8988T (cell line): ENCODE results near the gene PSTPIP1.

Experiments used
- DNase-seq: peaks from one replicate; pipeline ENCODE4 v3.0.0; 2011

Gene PSTPIP1

DNA sequence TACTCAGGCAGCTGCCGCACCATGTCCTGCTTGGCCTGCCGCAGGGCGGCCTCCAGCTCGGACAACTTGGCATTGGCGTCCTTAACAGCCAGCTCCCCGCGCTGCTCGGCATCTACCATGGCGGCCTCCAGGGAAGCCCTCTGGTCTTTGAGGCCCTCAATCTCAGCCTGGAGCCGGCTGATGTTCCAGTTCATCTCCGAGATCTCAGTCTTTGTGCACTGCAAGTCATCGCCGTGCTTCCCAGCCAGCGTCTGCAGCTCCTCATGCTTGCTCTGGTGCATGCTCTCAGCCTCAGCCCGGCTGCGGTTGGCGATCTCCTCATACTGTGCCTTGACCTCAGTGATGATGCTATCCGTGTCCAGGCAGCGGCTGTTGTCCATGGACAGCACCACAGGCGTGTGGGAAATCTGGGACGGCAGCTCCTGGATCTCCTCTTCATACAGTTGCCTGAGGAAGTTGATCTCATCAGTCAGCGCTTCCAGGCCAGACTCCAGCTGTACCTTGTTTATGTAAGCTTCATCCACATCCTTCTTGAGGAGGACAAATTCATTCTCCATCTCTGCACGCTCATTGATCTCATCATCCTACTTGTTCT, 15.5 kb upstream of the PSTPIP1 start:
- no peak for DNase-seq

DNA sequence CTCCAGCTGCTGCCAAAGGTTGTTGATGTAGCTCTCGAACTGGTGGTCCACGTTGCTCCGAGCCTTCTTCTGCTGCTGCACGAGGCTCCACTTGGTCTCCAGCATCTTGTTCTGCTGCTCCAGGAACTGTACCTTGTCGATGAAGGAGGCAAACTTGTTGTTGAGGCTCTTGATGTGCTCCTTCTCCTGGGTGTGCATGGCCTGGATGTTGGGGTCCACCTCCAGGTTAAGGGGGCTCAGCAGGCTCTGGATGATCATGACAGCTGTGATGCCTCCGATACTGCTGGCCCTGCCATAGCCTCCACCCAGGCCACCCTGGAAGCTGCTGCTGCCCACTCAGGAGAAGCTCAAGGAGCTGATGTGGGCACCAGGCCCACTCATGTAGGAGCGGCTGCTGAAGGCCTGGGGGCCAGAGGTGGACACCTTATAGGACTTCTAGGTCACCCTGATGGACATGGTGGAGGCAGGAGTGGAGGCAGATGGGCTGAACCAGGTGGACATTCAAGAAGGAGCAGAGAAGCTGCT, 14.9 kb upstream of the PSTPIP1 start:
- no peak for DNase-seq

DNA sequence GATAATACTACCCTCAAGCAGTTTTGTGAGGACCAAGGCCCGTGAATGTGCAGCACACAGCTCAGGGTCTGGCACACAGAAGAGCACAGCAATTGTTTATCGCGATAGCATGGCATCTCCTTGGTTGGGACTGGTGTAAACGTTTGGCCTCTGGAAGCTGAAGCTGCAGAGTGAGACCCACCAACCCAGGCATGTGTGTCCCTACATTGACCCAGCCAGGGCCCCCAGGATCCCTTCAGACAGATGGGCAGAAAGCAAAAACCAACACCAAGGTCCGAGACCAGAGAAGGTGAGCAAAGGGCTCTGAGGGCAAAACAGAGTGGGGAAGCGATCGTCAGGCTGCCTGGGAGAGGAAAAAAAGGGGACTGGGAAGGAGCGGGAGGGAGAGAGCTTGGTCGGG, 12.6 kb upstream of the PSTPIP1 start:
- no peak for DNase-seq

DNA sequence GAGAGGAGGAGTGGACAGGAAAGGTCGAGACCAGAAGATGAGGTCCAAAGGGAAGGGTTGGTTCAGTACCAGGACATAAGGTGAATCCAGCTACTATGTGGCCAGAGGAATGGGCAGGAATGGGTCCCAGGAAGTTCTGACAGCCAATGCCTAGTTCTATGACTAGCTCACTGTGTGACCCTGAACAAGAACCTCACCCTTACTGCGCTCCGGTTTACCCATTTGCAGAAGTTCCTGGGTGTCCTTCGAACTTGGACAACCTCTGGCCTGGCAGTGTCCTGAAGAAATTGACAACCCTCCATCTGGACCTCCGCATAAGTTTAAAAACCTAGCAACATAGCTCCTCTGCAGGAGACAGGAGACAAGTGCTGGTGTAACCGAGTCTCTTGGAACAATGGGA, 12.2 kb upstream of the PSTPIP1 start:
- DNase-seq: no peak

DNA sequence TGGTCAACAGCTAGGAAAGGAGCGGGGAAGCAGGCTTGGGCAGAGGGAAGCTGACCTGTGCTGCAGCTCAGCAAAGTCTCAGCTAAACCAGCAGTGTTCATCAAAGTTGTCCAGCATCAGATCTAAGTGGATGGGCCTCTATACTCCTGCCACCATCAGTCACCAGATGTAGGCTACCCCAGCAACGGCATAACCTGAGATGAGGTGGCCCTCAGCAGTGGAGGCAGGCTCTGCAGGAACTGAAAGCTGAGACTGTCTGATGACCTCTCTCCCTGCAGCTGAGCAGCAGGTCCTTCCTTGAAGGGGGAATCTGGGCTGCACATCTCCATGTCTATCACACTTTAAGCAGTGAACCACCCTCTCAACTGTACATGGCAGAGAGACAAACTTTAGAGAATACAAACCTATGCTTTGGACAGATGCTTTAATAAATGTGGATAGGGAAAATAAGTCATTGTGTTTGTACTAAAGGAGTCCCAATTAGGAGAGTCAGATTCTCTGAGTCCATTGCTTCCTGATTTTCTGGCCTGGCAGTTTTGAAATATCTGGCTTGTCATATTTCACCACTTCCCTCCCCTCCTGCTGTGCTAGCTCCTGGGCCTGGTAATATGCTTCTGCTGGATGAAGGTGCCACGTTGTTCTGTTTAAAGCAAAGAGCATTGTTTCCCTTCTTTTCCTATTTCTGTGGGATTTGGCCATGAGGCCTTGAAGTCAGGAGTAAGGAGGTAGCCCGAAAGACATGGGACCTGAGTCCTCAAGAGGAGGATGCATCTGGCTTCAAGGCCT, 11.1 kb upstream of the PSTPIP1 start:
- DNase-seq: no peak

DNA sequence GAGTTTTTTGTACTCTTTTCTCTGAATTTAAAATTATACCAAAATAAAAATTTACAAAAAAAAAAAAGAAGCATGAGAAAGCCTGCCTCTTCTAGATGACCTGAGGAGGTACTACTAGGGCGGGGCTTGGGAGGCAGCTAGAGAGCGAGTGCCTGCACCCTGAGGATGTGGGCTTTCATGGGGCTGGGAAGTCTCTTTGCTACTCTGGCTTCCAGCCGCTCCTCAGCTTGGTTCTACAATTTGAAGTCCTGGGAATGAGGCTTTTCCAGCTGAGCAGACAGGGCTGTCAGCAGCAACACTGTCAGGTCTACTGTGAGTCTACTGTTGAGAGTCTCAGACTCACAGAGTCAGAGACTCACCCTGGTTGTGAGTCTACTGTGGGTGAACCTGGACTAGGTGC, 8.2 kb upstream of the PSTPIP1 start:
- no peak for DNase-seq

DNA sequence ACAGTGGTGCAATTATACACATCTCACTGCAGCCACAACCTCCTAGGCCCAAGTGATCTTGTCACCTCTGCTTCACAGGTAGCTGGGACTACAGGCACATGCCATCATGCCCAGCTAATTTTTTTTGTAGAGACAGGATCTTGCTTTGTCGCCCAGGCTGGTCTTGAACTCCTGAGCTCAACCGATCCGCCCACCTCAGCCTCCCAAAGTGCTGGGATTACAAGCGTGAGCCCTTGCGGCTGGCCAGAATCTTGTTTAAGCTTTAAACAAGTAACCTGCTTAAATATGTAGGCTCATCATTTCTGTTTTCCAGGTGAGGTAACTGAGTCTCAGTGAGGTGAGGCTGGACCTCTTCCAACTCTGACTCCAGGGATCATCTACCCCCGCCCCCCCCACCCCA, 7.7 kb upstream of the PSTPIP1 start:
- DNase-seq: no peak

DNA sequence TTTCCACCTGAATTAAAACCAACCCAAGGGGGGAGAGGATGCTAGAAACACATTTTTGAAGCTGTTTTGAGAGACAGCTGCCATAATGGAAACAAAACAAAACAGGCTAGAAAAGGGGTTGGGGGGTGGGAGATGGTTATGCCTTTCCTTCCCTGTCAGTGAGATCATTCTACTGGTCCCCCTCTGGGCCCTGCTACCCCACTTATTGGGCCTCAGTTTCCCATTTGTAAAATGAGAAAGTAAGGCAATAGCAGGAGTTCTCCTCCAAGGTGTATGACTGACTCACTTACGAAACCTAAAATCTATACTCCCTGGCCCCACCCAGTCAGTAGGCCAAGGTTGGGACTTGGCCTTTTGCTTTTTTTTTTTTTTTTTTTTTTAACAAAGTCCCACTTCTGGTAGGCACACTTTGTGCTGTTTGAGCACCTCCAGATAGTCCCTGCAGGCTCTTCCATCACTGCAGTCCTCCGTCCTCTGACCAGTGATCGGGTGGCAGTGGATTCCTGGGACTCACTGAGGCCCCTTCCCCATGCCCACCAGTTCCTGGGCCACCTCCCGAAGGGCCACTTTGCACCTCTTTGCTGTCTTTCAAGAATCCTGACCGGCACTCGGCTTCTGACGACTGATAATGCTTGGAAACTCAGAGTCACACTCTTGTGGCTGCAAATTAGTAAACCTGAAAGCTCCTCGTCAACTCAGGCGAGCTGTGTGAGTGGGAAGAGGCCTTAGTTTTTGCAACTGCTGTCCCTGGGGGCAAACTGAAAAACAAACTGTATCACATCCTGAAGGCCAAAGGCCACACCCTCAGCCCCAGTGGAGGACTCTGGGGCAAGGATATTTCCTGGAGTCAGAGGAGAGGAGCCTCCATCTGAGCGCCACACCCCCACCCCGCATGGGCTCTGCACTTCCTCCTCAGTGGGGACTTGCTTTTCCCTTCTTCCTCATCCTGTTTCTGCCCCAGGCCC, 6.7 kb upstream of the PSTPIP1 start:
- DNase-seq: no peak

DNA sequence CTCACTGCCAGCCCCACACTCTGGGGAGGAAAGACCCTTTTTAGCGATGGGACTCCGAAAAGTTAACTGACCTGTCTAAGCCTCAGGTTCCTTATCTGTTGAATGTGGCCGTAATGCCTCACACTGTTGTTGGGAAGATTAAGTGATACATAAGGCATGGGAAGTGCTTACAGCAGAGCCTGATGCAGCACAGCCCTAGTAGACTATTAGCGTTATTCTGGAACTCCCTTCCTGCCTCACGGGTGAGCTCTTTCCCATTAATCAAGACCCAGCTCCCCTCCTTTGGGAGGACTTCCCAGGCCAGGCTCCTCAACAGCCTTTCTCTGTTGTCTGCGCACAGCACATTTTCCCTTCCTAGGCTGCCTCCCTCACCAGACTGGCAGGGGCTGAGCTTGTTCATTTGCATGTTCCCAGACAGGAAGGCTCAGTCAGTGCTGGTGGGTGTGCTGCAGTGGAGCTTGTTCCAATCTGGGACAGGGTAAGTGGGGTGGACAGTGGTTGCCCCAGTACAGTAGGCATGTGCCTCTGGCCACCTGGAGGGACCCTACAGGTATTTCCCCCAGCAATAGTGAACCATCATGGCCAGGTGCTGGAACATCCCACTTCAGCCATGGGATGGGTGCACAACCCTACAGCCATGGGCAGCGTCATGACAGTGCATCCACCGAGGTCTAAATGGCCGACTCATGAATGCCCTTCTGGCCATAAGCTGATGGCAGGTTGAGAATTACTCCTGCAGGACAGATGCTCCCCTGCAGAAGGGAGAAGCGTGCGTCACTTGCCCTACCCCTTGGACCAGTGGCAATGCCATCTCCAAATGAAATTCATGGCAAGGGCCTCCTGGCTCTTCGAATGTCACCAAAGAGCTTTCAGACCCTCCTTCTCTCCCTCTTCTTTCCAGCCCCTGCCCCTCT, 5.8 kb upstream of the PSTPIP1 start:
- DNase-seq: no peak

DNA sequence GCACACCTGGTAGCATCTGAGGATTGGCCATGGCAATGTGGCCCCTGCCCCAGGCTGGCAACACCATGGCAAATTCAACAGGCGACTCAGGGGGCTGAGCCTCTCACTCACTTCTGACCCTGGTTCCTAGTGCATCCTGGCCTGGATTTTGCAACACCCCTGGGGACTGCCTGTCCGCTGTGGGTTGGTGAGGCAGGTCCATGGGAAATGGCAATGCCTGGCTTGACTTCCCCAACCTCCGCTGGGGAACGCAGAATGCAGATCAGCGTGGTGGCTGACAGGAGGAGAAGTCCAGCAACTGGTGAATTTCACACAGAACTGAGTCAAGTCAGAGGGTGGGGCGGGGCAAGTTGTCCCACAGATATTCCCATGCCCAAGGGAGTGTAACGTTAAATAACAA, 3.9 kb upstream of the PSTPIP1 start:
- DNase-seq: no peak

DNA sequence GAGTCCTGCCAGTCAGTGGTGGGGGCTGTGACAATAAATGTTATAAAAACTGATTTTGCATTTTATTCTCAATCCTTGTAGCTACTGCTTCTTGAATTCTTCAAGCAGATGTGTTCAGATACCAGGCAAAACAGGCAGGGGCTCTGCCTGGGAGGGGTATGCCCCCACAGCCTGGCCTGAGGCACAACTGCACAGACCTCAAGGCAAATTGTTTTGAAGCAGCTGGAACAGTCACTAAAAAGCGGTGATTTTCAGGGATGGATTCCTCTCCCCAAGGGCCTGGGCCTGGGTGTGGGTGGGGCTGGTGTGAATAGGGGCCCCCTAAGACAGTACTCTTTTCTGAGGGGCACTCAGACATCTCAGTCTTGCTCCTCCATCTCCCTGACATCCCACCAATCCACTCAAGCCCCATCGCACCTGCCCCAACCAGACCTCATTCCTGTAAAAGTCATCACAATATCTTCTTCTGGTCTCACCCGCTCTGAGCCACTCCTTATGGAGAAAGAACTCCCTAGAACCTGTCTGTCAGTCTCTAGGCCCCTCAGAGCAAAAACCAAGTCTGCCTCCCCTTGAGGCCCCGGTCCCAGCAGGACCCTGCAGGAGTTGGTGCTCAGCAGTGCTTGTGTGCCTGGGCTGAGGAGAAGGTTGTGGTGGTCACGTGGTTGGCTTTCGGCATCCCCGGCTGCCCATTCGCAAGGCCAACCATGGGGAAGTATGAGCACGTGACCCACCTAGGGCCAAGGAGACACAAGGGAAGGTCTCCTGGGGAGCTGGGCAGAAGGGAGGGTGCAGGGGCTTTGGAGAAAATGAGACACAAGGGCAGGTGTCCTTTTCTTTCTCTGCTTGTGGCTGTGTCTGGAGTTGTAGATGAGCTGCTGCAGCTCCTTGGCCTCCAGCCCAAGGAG, 2.9 kb upstream of the PSTPIP1 start:
- no peak for DNase-seq

DNA sequence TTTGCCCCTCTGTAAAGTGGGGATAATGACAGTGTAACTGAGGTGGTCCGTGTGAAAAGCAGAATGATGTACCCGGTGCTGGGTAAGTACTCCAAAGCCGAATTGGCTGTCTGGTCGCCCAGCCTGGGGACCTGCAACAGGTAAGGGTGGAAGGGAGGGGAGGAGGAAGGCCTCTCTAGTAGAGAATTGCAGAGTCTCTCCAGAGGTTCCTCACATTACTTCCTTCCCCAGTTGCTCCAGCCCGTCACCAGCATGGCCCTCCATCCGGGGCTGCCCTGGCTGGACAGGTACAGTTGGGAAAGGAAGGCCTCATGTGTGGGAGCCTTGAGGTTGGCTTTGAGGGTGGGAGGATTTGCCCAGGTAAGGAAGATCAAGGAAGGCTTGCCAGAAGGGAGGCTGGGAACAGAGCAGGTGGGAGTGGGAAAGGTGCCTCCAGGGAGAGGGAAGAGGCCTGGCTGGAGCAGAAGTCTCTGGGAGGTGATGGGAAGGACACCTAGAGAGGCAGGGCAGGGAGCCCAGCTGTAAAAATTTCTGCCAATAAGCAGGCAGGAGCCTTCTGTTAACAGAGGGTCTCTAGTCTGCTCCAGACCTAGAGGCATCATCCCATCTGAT, 1.7 kb upstream of the PSTPIP1 start:
- DNase-seq: no peak

DNA sequence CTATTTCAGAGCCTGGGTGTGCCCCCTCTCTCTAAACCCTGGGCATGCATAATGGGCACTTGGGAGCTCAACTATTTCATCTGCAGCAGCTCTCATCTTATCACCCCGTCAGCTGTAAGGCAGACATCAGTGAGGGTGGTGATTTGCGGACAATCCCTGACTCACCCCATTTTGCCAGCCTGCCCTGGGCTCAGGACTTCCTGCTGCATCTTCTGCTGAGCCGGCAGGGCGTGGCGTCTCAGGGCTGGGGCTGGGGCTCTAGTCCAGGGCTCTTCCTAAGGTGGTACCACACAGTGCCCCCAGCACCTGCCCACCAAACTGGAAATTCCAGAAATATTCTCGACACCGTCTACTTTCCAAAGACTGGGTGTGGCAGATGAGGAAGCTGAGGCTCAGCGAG, 925 bp upstream of the PSTPIP1 start:
- DNase-seq: no peak

DNA sequence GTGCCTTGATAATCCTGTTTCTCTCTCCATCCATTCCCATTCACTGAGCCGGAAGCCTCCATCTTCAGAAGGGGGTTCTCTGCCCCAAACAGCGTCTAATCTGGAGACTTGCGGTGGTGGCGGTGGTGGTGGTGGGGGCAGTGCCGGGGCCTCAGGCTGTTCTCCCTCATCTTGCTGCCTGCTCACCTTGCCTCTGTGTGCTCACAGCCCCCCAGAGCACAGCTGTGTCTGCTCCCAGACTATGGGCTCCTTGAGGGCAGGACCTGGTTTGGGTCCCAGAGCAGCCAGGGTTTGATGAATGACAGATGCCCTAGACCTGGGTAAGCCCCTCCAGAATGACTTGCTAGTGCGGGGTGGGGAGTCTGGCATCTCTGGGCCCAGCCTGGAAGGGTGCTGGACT, 430 bp upstream of the PSTPIP1 start:
- DNase-seq: no peak

DNA sequence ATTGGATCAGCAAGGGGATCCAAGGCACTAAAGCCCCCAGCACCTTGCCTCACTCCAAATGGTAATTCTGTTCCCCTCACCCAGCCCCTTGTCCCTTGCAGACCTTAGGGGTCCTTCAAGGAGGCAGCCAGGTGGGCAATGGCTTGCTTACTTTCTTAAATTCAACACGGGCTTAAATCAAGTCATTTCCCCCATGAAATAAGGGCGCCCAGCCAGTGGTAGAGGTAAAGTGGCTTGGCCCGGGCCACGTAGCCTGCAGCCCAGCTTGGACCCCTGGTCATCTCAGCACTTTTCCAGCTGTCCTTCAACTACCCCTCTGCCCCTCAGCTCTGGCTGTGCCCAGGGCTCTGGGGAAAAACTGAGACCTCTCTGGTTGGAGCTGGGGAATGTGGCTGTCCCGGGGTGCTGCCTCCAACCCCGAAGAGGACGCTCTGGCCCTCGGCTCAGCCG, 1.2 kb downstream of the PSTPIP1 start:
- DNase-seq: no peak

DNA sequence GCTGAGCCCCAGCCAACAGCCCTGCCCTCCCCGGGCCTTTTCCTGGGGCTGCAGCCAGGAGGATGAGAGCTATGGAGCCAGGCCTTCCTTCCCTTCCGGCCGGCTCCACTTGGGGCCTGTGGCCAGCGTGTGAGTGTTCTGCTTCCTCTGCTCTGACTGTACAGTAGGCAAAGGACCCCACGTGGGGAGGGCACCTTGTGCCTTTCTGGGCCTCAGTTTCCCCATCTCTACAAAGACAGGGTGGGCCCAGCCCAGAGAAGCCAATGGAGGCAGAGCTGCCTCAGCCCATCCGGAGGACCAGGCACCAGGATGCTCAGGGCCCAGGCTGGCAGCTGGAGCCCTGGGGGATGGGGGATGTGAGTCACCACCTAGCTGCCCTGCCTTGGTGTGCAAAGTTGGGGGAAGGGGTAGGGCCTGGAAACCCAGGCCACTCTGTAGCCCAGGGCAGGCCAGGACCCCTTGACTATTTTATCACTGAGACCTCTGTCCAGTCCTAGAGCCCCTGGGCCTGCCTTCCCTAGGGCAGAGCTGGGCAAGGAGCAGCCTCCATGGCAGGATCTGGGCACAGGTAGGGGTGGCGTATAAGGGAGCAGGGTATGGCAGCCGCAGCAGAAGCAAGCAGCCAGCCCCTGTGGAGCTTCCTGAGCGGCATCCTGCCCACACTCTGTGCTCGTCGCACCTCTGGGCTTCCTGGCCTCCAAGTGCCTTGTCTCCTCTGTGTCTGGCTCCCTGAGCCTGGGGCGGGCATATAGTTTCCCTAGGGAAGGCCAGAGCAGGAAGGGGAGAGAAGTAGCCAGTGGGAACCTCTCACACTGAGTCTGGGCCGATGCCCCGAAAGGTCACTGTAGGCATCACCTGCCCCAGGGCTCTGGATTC, 1.8 kb downstream of the PSTPIP1 start:
- no peak for DNase-seq

DNA sequence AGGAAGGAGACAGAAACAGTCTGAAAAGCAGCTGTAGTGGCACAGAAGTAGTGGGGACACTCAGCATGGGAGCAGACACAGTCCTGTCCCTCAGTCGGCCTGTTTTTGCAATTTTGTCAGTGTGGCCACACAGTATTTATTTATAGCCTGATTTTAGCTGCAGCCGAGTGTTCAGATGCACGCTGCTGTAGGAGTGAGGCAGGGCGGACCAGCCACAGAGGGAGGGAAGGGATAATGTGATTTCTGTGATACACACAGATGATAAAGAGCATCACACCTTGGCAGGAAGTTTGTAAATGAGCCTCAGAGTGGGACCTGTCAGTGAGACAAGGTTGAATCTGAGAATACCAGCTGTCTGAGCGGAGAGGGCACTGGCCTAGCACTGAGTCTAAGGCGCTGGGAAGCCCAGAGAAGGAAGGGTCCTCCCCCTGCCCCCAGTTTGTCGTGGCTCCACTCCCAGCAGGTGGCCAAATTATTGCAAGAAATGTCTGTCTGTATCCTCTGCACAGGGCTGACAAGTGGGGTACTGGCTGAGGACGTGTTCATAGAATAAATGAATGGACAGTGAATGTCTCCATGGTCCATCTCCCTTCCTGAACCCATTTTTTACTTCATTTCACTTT, 3.8 kb downstream of the PSTPIP1 start:
- DNase-seq: no peak

DNA sequence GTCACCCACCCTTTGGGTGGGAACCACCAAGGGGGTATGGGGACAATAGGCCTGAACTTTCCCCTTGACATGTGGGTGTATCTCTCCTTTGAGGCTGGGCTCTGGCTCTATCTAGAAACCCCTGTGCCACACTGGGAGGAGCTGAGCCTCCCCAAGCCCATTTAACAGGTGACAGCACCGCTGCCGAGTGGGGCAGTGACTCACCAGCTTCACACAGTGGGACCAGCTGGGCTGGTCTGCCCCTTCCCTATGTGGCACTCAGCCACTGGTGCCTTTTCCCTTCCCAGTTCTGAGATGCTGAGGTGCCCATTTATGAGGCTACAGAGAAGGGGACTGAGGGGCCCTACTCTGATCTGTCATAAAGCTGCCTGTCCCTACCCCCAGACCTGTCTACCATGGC, 5.1 kb downstream of the PSTPIP1 start:
- no peak for DNase-seq

DNA sequence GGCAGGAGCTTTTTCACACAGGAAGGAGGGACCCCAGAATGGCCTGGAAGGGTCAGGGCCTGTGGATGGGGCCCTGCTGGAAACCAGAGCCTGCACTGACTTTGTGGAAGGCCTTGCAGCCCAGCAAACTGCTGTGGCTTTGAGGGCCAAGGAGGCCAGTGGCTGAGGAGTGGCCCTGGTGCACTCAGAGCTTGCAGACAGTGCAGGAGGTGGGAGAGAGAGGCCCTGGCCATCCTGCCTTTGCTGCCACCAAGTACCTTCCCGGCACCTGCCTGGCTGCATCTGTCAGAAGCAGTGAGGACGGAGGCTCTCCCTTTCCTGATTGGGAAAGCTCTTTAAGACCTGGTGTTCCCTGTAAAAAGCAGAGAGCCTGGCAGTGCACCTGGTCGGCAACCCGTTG, 6.4 kb downstream of the PSTPIP1 start:
- no peak for DNase-seq
